M059J (cell line): ENCODE measurements around the gene SPRED3. TPM values are rescaled to one million over a fixed set of nuclear protein-coding genes. Genes with fewer than 3 reads are reported as not detected.
"Not testable (repeated sequence)": the region's sequence is repeated elsewhere in the genome, so short reads cannot be mapped to it uniquely, and the experiment has no call there.

Source experiments
- DNase-seq: peaks from one replicate; pipeline ENCODE4 v3.0.0-alpha.2; 2012; ENCODE audit warnings: low read depth
- total RNA-seq: library from RNA; depleted of rRNA; stranded (reverse); fragments of >200 nt; shearing (Covaris generic); gene quantifications from 2 replicates; pipeline ENCODE4 v1.2.3, GENCODE V29; 2014; rRNA removed

The SPRED3 gene, protein sequence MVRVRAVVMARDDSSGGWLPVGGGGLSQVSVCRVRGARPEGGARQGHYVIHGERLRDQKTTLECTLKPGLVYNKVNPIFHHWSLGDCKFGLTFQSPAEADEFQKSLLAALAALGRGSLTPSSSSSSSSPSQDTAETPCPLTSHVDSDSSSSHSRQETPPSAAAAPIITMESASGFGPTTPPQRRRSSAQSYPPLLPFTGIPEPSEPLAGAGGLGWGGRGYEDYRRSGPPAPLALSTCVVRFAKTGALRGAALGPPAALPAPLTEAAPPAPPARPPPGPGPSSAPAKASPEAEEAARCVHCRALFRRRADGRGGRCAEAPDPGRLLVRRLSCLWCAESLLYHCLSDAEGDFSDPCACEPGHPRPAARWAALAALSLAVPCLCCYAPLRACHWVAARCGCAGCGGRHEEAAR
- 1.7 and 3.5 TPM in 2 replicates for total RNA-seq

DNA sequence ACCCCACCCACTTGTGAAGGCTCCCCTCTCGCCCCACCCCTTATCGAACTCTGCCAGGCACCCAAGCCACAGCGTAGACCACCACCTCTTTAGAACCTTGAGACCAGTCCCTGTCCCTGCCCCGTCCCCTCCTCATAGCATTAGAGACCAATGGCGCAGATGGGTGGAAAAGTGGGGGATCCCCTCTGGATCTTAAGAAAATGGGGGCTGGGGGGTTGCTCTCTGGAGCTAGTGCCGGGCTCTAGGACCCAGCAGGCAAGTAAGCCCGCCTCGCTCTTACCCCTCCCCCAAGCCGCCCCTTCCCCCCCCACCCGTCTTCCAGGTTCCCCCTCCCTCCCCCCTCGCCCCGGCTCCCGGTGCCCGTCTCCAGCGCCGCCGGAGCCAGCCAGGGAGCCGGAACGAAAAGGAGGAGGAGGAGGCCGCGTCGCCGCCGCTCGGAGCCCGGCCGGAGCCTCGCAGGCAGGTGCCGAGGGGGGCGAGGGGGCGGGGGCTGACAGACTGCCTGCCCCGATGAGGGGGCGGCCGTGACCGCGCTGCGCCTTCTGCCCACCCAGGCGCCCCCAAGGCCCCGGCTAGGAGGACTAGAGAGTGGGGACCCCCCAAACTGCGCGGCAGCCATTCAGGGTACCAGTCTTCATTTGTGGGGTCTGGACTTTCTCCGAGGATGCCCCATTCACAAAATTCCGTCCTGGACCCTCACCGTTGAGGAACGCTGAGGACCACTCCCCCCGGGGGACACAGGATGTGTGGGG is at the start of gene SPRED3:
SPRED3 (plus strand) TSS at position 349 of the 752 bp plus-strand sequence. CDS start 1,606 bp downstream, outside the sequence.
- DNase-seq = no peak

DNA sequence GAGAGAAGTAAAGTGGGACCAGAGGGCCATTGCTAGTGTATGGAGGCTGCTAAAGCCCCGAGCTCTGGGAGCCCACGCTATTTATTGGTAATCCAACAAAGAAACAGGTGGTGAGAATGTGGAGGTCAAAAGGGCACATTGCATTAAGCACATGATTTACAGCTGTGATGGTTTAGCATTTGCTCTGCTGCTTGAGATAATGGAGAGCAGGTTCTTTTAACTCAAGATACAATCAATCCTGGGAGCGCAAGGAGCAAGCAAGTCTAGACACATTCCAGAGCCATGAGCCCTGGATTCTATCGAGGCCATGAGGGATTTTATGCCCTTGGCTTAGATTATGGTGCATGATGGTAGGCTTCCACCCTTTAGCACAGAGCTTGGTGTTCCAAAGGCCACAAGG is 49.5 kb upstream of the SPRED3 start:
- not testable (repeated sequence) for DNase-seq

DNA sequence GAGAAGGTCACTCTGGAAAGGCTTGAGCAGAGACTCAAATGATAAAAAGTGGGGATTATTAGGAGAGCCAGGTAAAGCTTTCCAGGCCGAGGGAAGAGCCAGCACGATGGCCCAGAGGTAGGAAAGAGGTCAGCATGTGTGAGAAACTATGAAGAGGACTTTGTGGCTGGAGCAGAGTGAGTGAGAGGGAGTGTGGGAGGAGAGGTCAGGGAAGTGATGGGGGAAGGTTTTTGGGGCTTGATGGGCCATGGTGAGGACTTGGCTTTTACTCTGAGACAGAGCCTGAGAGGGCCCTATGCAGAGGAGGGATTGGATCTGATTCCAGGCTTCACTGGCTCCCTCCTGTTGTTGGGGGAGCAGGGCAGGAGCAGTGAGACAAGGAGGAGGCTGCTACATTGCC is 47.6 kb upstream of the SPRED3 start:
- no peak for DNase-seq

DNA sequence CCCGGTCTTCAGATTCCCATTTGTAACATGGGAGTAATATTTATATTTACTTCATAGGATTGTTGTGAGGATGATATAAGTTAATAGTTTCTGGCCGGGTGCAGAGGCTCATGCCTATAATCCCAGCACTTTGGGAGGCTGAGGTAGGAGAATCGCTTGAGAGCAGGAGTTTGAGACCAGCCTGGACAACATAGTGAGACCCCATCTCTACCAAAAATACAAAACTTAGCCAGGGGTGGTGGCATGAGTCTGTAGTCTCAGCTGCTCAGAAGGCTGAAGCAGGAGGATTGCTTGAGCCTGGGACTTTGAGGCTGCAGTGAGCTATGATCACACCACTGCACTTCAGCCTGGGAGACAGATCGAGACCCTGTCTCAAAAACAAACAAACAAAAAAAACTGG is 41.7 kb upstream of the SPRED3 start:
- no peak for DNase-seq

DNA sequence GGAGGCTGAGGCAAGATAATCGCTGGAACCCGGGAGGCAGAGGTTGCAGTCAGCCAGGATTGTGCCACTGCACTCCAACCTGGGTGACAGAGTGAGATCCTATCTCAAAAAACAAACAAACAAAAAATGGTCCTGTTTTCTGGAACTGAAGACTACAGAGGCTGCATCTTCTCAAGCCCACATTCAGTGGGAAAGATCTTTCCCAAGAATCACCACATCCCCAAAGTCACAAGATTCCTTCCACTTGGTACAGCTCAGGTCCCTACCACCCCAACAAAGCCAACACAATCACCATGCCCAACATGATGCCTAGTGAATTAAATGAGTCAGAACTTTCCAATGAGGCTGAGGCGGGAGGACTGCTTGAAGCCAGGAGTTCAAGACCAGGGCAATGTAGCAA is 37.6 kb upstream of the SPRED3 start:
- DNase-seq = peak; percentile 25

DNA sequence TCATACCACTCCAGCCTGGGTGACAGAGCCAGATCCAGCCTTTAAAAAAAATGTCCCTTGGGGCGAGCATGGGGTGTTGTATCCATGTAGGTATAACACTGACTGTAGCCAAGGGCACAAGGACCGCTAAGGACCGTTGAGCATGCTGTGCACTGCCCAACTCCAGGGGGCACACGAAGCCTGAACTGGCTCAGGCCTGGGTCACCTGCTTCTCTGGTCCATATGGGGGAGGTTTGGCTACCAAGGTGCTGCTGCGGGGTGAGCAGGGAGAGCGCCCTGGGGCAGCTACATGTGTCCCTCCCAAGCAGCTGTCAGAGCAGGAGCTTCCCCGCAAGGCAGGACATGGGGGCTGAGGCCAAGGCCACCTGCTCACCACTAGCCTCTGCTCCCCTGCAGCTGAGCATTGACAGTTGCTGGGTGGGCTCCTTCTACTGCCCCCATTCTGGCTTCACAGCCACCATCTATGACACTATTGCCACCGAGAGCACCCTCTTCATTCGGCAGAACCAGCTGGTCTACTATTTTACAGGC is 36.6 kb upstream of the SPRED3 start:
- DNase-seq = no peak

DNA sequence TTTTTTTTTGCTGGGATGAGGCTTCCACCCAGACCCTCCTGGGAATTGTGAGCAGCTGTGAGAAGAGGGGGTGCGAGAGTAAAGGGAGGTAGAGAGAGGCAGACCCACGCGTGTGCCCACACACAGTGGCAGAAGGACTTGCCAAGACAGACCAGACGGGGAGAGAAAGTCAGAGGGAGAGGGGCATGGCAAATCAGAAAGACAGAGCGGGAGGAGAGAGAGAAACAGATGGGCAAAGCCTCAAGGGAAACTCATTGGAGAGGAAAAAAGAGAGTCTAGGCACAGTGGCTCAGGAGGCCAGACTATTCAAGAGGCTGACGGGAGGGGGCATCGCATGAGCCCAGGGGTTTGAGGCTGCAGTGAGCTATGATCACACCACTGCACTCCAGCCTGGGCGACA is 35.9 kb upstream of the SPRED3 start:
- DNase-seq = no peak

DNA sequence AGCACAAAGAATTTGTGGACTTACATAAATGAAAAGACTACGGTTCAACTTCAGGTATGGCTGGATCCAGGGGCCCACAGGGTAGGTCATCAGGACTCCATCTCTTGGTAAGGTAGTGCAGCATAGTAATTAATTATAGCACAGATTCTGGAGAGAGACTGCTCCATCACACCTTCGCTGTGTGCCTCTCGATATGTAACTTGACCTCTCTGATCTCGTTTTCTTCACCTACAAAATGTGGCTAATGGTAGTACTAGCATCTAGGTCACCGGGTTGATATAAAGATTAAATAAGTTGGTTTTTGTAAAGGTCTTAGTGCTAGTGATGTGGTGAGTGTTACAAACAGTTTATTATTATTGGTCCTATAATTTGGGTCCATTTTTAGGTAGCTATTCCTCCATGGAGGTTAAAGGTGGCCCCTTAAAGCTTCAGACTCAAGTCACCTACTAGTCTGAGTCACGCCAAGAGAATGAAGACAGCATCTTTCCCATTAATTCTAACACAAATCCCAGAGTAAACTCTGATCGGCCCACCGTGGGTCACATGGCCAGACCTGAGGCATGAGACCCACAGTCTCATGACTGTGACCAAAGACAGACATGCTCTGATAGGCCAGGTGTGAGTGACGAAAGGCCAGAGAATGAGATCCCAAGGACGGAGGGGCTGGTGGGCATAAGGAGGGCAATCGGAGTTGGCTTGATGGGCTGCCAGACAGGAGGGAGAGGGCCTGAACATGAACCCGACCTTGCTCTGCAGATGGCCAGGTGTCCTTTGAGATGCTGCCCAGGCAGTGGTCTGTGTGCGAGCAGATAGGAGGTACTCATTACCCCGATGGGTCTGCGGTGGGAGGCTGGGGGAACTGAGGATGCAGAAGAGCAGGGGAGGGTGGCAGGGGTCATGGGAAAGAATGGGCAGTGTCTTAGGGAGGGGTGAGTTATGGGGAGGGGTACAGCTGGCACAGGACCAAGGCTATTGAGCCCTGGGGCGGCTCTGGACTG is 32.5 kb upstream of the SPRED3 start:
- DNase-seq = no peak

DNA sequence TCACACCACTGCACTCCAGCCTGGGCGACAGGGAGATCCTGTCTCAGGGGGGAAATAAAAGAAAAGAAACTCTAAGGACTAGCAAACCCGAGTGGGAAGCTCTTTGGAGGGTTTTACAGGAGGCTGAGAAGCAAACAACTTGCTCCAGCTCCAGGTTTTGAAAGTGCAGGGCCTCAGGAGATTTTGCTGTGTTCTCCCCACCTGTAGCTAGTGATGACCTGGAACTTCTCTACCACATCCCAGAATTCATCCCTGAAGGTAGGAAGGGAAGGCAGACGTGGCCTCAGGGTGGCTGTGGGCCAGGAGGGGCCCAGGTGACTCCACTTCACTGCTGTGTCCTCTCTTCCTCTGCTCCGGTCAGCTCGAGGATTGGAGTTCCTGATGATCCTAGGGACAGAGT is 30.4 kb upstream of the SPRED3 start:
- DNase-seq = no peak

DNA sequence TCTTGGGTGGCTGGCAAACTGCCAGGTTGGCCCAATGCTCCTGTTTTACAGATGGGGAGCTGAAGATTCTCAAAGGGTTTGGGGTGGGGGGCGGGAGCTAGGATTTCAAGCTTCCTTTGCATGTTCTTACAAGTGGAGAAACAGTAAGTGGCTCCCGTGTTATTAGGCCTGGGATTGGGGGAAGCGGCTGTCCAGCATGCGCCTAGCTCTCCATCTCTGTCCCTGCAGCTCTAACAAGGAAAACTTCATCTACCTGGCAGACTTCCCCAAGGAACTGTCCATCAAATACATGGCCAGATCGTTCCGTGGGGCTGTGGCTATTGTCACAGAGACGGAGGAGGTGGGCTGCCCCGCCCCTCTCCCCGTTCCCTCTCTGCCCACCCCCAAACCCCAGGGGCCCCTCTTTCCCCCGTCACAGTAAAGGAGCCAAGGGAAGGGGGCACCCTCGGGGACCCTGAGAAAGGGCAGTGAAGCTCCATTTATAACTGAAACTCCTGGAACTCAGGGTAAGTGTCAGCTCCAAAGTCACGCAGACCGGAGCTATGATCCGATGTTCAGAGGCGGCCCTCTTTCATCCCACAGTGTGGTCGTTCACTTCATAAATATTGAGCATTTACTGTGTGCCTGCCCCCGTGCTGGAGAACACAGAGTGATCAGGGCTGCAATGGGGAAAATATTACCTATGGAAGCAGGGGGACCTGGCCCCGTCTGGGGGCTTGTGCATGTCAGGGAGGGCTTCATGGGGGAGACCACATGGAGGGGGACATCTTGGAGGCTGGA is 29.1 kb upstream of the SPRED3 start:
- DNase-seq = no peak

DNA sequence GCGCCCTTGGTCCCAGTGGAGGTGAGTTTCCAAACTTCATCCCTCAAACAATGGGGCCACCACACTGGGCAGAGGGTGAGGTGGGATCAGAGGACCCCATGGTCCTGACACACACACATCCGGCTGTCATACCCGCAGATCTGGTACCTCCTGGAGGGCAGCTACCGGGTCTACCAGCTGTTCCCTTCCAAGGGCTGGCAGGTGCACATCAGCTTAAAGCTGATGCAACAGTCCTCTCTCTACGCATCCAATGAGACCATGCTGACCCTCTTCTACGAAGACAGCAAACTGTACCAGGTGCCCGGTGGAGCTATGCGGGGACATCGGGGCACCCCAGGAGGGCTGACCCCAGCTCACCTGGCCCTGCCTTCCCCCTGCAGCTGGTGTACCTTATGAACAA is 28.1 kb upstream of the SPRED3 start:
- no peak for DNase-seq

DNA sequence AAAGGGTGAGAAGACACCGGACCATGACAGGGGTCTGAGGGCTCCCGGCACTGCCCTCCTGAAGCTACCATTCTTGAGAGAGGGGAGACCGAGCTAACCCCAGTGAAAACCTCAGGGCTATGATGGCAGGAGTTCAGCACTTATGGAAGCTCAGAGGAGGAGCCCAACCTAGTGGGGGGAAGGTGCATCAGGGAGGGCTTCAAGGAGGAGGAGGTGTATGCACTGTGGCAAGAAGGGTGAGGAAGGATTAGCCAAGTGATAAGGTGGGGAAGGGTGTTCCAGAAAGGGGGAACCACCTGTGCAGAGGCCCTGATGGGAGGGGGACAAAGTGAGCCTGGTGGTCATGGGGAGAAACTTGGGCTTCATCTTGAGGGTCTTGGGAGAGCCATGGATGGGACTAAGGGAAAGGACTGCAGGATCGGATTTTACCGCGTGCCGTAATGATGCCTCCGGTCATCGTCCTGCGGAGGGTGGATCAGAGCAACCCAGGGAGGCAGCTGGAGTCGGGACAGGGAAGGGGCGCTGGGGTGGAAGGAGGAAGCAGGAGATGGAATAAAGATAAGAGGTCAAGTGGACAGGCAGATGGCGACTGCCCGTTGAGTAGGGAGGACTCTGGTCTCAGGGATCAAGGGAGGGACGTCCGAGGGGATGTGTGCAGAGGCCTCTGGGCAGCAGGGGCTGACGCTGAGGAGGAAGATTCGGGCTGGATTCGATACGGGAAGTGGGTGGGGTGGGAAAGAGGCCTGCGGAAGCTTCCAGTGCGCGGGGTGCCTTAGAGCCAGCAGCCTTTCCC is 27.5 kb upstream of the SPRED3 start:
- no peak for DNase-seq

DNA sequence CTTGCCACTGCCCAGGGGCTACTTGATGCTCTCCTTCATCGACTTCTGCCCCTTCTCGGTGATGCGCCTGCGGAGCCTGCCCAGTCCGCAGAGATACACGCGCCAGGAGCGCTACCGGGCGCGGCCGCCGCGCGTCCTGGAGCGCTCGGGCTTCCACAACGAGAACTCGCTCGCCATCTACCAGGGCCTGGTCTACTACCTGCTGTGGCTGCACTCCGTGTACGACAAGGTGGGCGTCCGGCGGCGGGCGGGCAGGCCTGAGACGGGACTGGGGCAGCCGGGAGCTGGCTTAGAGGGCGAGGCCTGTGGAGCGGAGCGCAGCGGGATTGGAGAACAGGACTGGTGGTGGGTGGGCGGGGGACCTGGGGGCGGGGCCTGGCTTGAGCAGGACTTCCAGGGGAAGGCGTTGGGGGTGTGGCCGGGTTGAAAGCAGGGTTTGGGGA is 26.8 kb upstream of the SPRED3 start:
- no peak for DNase-seq

DNA sequence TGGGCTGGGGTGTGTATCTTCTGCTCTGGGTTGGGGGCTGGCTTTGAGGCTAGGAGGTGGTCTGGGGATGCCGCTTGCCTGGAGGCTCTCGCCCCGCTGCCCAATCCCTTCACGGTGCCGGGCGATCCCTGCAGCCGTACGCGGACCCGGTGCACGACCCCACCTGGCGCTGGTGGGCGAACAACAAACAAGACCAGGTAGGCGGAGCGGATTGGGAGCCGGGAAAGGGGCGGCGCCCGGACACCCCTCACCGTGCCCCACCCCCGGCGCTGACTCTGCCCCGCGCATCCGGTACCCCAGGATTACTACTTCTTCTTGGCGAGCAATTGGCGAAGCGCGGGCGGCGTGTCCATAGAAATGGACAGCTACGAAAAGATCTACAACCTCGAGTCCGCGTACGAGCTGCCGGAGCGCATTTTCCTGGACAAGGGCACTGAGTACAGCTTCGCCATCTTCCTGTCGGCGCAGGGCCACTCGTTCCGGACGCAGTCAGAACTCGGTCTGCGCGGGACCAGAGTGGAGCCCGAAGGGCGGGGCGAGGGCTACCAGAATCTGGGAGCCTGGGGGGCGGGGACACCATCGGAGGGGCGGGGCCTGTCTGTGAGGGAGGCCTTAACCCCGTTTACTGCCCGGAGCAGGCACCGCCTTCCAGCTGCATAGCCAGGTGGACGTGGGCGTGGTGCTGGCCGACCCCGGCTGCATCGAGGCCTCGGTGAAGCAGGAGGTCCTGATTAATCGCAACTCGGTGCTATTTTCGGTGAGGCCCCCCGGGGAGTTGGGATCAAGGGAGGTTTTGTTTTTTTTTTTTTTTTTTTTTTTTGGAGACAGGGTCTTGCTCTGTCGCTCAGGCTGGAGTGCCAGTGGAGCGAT is 26.2 kb upstream of the SPRED3 start:
- peak; percentile 70 for DNase-seq

DNA sequence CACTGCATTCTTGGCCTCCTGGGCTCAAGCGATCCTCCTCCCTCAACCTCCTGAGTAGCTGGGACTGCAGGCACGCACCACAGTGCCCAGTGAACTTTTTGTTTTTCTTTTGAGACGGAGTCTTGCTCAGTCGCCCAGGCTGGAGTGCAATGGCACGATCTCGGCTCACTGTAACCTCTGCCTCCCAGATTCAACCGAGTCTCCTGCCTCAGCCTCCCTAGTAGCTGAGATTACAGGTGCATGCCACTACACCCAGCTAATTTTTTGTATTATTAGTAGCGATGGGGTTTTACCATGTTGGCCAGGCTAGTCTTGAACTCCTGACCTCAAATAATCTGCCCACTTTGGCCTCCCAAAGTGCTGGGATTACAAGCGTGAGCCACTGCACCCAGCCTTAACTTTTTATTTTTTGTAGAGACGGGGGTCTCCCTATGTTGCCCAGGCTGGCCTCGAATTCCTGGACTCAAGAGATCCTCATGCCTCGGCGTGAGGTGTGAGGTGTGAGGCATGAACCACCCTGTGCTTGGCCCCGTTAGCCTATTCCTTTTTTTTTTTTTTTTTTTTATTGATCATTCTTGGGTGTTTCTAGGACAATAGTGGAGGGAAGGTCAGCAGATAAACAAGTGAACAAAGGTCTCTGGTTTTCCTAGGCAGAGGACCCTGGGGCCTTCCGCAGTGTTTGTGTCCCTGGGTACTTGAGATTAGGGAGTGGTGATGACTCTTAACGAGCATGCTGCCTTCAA is 25.4 kb upstream of the SPRED3 start:
- DNase-seq = not testable (repeated sequence)

DNA sequence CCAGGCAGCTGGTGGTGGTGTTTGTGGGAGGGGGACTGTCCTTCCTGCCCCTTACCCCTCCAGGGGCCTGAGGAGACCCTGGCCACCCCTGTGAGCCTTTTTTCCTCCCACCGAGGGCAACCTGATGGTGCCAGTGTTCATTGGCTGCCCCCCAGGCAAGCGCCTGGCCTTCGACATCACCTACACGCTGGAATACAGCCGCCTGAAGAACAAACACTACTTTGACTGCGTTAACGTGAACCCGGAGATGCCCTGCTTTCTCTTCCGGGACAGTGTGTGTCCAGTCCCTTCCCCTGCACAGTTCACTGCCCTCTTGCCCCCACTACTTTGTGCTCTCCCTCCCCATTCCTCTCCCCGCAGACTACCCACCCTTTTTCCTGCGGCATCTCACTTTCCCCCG is 21.5 kb upstream of the SPRED3 start:
- DNase-seq = no peak

DNA sequence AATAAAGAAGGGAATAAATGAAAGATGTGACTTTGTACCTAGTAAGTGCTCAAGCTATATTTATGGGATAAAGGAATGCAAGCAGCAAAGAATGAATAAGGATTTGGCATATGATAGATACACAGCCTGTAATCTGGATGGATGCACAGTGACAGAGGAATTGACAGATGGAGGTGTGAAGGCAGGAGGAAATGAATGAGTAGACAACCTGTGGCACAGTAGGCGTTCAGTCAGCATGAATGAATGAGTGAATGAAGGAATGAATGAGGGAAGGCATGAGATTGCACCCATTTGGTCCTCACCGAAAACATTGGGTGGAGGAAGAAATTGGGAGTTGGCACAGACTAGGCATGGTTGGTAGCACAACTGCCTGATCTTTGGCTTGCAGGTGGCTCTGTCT is 18.9 kb upstream of the SPRED3 start:
- DNase-seq = no peak

DNA sequence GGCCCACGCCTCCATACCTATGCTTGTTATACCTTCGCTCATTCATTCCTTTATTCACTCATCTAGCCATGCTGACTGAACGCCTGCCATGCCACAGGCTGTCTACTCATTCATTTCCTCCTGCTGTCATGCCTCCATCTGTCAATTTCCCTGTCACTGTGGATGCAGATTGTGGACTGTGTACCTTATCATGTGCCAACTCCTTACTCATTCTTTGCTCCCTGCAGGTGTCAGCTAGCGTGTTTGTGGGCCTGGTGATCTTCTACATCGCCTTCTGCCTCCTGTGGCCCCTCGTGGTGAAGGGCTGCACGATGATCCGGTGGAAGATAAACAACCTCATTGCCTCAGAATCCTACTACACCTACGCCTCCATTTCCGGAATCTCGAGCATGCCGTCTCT is 18.2 kb upstream of the SPRED3 start:
- DNase-seq = no peak
